Umbilical cord (tissue), 2 donors: ENCODE measurements around the gene METTL8. TPM values are rescaled to one million over a fixed set of nuclear protein-coding genes. Genes with fewer than 3 reads are reported as not detected.
"Not testable (repeated sequence)": the region's sequence is repeated elsewhere in the genome, so short reads cannot be mapped to it uniquely, and the experiment has no call there.

Source experiments
- DNase-seq: peaks from one replicate; pipeline ENCODE4 v3.0.0-alpha.2; 2015; ENCODE audit warnings: low spot score
- total RNA-seq: library from RNA; depleted of rRNA; stranded (reverse); fragments of >200 nt; gene quantifications from one replicate; pipeline ENCODE4 v1.2.3, GENCODE V29; 2014; ENCODE audit warnings: low replicate concordance; ENCODE audit not compliant: insufficient read depth

METTL8 gene
- total RNA-seq, 1 donor from 2014 or later: 12.3 TPM

- no peak for DNase-seq
Observed at GRCh38 chr2:171430516-171431410, 3.0 kb downstream of the METTL8 start.

GRCh38 chr2:171422710-171423495, 10.9 kb downstream of the METTL8 start:
- DNase-seq: not testable (repeated sequence)

- no peak for DNase-seq
Observed at GRCh38 chr2:171420728-171421563, 12.8 kb downstream of the METTL8 start.

- no peak for DNase-seq
Observed at GRCh38 chr2:171419333-171419732, 14.5 kb downstream of the METTL8 start.

- DNase-seq: peak; percentile 90
Observed at GRCh38 chr2:171416009-171416926, 17.5 kb downstream of the METTL8 start.

GRCh38 chr2:171414645-171415044, 19.1 kb downstream of the METTL8 start:
- DNase-seq: not testable (repeated sequence)

GRCh38 chr2:171412571-171413175, 21.1 kb downstream of the METTL8 start:
- DNase-seq: no peak

- DNase-seq: no peak
Observed at GRCh38 chr2:171411791-171412483, 21.9 kb downstream of the METTL8 start.

GRCh38 chr2:171411214-171411613, 22.6 kb downstream of the METTL8 start:
- DNase-seq: no peak

GRCh38 chr2:171410624-171411023, 23.2 kb downstream of the METTL8 start:
- DNase-seq: no peak

GRCh38 chr2:171410101-171410500, 23.7 kb downstream of the METTL8 start:
- DNase-seq: no peak

- no peak for DNase-seq
Observed at GRCh38 chr2:171409436-171409971, 24.3 kb downstream of the METTL8 start.

GRCh38 chr2:171407676-171408044, 26.1 kb downstream of the METTL8 start:
- no peak for DNase-seq

GRCh38 chr2:171407030-171407675, 26.6 kb downstream of the METTL8 start:
- no peak for DNase-seq

- DNase-seq: no peak
Observed at GRCh38 chr2:171406044-171406443, 27.7 kb downstream of the METTL8 start.

- no peak for DNase-seq
Observed at GRCh38 chr2:171405546-171405945, 28.2 kb downstream of the METTL8 start.

- no peak for DNase-seq
Observed at GRCh38 chr2:171404719-171405118, 29.1 kb downstream of the METTL8 start.

- DNase-seq: no peak
Observed at GRCh38 chr2:171404261-171404660, 29.5 kb downstream of the METTL8 start.
